Activated CD8-positive, alpha-beta memory T cell treated with anti-CD3 and anti-CD28 coated beads, Interleukin-2, amount 50 U/mL, for 1 hour (primary cell): ENCODE measurements around the gene MKX.

ENCODE experiments used
- DNase-seq: peaks from one replicate; pipeline ENCODE4 v3.0.0-alpha.2; 2020; ENCODE audit errors: extremely low read depth

The MKX gene, protein sequence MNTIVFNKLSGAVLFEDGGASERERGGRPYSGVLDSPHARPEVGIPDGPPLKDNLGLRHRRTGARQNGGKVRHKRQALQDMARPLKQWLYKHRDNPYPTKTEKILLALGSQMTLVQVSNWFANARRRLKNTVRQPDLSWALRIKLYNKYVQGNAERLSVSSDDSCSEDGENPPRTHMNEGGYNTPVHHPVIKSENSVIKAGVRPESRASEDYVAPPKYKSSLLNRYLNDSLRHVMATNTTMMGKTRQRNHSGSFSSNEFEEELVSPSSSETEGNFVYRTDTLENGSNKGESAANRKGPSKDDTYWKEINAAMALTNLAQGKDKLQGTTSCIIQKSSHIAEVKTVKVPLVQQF

DNA sequence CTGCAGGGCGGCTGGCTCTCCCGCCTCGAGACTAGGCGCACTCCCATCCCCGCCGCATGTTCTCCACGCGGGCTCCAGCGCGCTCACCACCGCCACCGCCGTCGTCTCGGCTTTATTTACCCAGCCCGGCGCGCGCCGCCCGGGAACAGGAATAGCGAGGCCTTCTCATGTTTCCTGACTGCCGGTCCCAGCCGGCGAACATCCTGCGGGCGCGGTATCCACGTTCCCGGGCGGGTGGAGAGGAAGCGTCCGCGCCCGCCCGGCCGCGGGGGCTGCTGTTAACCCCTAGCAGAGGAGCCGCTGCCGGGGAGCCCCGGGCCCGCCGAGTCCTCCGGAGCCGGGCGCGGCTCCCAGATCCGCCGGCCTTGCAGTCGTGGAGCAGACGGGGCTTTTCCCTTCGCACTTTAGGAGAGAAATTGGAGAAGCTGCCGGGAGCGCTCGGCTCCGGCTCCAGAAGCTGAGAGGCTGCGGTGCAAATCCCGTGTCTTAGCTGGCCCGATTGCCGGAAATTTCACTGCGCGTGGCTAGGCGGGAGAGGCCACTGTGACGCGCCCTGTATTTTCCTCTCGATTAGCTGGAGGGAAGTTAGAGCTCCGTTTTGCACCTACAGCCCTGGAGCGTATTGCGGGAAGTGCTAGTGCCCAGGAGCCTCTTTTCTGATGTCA is at the start of gene MKX:
TSS of gene MKX (minus strand) at position 88 of the 665 bp plus-strand sequence. CDS start 2,404 bp downstream, outside the sequence.
- DNase-seq, result no peak

DNA sequence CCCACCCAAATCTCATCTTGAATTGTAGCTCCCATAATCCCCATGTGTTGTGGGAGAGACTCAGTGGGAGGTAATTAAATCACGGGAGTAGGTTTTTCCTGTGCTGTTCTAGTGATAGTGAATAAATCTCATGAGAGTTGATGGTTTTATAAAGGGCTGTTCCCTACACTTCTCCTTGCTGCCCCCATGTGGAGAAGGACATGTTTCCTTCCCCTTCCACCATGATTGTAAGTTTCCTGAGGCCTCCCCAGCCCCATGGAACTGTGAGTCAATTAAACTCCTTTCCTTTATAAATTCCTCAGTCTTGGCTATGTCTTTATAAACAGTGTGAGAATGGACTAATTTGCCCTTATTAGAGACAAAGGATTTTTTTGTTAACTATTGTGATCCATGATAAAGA is 48.5 kb upstream of the MKX start:
- no peak for DNase-seq

DNA sequence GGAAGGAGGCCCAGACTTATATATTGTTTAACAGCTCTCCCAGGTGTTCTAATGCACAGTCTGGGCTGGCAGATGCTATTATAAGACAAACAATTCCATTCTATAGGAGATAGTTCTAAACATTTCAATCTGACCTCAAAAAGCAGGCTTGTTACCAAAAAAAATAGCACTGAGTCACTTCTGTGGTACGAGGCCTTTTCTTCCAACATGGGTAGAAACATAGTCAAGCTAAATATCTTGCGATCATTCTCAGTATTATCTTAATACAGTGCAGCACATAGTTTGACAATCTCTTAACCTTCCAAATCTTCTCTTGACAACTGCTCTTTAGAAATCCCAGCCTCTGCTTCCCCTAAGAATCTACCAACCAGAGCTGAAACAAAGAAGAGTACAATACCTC is 46.6 kb upstream of the MKX start:
- no peak for DNase-seq

DNA sequence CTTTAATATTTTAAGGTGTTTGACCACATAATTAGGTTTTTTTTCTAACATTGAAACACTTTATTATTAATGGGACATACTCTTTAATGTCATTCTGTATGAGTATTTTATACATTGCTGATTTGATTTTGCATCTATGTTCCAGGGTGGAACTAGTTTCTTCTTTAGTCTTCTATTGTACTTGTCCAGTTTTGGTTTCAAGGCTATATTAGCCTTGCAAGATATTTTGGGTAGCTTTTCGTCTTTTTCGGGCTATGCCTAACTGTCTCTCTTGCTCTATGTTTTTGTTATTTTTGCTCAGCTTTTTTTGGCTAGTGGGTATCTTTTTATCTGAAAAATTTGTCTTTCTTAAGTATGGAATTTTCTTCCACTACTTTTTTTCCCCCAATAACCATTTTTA is 38.7 kb upstream of the MKX start:
- DNase-seq, result no peak

DNA sequence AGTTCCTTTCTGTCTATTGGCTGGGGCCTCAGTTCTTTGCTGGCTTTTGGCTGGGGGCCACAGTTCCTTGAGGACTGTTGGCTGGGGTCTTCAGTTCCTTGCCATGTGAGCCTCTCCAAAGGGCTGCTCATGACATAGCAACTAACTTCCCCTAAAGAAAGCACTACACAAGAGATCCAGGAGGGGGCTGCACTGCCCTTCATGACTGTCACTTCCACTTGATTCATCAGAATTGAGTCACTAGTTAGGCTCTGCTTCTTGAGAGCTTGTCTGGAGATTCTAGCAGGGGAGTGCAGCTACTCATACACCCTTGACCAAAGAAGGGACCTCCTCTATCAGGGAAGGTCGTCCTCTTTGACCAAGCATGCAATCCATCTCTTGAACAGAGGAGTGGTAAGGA is 38.0 kb upstream of the MKX start:
- DNase-seq, result no peak

DNA sequence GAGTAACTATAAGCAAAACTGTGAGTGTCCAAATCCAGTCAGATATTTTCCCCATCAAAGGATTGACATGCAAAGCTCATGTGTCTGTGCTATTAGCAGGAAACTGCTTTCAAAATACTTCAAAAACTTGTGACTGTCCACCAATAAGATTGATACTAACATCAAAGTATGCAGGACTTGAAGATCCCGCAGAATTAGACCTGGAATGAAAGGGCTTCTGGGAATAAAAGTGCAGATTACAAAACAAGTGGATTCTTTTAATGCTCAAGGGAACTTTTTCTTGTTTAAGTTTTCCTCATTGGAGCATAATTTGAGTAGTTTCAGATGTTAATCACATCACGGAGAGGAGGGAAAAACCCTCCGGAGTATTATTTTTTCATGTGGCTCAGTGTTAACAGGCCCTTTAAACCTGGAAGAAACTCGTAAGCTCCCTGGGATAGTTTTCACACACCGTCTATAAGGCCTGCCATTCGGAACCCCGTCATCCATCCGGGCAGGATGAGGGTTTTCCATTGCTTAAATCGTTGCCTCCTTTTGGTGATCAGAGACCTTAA is 33.9 kb upstream of the MKX start:
- DNase-seq, result no peak

DNA sequence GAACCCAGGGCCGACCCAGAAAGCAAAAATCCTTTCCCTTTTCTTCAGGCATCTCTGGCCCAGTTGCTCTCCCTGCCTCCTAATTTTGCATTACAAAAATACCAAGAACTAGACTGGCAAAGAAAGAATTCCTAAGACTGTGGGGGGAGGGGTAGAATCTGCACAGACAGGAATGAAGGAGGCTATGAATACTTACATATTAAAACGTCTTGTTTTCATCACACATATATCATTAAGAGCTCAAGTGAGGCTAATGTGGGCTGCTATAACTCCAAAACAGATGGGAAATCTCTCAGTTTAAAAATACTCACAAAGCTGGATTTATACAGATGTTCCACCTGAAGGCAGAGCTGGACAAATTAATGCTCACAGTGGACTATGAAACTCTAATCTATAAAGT is 29.2 kb upstream of the MKX start:
- no peak for DNase-seq

DNA sequence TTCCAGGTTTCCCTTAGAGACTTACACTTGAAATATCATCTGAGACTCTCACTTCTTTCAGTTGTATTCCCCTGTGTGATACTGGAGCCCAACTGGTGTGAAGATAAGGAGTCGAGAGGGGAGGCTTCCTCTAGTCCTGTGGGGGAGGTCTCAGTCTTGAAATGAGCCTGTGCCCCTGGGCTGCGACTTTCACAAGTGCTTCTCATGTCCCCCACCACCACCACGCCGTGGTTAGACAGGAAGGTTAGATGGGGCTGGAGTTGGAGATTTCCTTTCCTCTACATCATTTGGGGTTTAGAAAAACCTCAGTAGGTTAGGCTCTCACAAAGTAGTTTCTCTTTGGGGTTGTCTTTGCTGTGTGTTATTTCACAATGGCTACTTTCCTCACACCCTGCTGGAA is 25.6 kb upstream of the MKX start:
- DNase-seq, result no peak

DNA sequence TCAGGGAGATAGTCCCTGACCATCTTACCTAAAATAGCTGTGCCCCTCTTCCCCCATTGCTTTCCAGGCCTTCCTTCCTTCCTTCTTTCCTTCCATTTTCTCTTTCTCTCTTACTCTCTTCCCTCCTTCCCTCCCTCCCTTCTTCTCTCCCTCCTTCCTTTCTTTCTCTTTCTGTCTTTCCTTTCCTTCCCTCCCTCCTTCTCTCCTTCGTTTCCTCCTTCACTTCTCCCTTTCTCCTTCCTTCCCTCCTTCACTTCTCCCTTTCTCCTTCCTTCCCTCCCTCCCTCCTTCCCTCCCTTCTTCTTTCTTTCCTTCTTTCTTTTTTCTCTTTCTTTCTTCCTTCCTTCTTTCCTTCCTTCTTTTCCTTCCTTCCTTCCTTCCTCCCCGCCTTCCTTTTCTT is 24.6 kb upstream of the MKX start:
- no peak for DNase-seq

DNA sequence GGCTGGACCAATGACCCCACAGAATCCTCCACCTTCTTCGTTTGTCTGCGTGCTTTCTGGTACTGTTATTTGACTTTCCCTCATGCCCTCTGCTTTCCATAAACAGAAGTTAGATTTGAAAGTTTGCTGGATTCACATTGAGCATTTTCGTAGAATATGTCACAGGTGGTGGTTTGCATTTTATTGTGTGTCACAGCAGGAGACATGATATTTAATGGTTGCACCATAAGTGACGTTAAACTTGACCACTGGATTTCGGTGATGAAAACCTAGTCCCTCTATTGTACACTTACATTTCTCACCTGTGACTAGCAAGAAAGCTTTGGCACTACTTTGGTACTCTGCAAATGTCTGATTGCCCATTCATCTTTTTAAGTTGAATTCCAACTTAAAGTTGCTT is 15.2 kb upstream of the MKX start:
- DNase-seq, result no peak

DNA sequence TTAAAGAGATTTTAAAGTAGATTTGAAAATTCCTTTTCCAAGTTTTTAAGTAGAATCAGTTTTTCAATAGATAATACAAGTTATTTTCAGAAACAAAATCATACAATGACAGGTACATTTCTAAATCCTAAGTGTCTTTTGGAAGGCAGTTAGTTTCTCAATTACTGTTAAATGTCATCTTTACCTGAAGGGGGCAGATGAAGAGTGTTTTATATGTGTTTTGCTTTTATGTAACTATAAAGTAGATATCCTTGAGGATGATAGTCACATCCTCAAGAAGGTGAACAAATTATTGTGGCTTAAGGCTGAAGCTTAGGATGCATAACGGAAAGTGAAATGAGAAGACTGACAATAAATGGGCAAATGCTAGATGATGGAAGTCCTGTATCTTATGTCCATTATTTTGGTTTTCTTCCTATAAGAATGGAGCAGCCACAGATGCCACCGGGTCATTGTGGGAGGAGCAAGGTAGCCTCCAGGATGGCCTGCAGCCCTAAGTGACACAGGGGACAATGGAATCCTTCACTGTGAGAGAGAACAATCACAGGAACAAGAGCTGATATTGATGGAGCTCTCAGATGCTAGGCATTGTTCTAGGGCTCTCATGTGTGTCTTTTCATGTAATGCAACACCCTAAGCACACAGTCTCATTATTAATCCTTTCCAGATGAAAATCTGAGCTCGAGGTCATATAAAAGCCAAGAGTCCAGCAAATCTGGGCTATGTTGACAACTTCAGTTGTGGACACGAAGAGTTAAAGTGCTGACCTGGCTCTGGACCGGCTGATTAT is 14.1 kb upstream of the MKX start:
- no peak for DNase-seq

DNA sequence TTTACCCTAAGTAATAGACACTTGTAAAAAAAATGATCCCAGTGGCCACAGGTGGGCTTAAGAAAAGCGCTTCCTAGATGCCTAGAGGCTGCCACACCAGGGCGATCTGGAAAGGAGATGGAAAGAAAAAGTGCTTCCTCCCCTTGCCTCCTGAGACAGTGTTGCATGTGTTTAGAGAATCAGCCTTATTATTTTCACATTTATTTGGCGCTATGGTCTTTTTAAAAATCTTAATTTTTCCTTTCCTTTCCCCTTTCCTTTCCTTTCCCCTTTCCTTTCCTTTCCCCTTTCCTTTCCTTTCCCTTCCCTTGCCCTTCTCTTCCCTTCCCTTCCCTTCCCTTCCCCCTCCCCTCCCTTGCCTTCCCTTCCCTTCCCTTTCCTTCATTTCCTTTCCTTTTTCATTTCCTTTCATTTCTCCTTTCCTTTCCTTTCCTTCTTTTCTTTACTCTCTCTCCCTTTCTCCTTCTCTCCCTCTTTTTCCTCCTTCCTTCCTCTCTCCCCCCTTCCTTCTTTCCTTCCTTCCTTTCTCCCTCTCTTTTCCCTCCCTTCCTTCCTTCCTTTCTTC is 7.1 kb upstream of the MKX start:
- no peak for DNase-seq

DNA sequence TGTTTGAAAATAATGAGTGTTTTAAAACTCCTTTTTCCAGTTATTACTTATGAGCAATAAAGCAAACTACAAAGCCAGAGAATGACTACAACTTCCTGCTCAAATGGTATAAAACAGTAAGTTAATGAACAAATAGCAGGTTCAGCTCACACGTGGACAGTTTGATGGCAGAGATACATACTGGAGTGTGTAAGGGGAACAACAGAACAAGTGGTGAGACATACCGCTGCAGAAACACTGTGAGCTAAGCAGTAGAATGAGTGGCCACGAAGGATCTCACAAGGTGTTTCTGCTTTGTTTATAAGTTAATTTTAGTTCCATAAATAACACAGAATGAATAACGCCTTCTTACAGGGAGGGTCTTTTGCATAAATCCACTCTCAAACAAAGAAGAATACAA is 3.0 kb upstream of the MKX start:
- DNase-seq, result no peak

DNA sequence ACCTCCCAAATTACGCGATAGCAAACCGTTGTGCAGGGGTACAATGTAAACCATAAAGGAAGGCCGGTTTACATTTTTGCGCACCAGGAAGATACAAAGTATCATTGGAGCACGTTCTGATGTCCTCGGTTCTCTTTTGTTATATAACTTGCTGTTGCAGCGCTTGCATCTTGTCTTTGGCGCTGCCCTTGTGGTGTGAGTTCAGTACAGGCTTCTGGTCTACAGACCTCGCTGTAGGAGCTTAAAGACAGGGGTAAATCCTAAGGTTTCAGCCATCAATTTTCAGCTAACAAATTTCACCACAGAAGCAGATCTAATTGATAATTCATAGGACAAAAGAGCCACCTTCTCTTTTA is 1.5 kb upstream of the MKX start:
- DNase-seq, result no peak

DNA sequence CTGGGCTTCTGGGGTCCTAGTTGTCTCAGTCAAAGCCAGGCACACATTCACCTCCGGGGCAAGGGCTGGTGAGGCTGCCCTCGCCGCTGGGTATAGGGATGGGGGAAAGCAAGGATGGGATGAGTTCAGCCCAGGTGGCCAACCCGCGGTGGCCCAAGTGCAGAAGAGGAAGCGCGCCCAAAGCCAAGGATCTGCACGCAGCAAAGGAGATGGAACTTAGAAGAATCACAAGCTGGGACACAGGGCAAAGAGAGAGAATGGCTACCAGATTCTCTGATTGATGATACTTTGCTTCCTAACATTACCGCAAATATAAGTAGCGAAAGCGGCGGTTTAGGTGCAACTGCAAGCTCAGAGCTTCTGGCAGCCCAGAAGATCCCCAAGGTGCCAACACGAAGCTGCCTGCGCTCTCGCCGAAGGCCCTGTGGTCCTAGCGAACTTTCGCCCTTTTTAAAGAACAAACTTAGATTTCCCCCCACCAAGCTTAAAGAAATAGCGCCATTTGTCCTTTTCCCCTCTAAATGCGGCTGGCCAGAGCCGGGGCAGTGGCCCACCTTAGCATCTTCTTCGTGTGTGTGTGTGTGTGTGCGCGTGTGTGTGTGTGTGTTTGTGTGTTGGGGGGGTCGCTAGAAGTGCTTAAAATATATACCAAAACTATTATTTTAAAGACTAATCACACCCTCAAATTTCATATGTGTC is 927 bp upstream of the MKX start:
- DNase-seq, result no peak

DNA sequence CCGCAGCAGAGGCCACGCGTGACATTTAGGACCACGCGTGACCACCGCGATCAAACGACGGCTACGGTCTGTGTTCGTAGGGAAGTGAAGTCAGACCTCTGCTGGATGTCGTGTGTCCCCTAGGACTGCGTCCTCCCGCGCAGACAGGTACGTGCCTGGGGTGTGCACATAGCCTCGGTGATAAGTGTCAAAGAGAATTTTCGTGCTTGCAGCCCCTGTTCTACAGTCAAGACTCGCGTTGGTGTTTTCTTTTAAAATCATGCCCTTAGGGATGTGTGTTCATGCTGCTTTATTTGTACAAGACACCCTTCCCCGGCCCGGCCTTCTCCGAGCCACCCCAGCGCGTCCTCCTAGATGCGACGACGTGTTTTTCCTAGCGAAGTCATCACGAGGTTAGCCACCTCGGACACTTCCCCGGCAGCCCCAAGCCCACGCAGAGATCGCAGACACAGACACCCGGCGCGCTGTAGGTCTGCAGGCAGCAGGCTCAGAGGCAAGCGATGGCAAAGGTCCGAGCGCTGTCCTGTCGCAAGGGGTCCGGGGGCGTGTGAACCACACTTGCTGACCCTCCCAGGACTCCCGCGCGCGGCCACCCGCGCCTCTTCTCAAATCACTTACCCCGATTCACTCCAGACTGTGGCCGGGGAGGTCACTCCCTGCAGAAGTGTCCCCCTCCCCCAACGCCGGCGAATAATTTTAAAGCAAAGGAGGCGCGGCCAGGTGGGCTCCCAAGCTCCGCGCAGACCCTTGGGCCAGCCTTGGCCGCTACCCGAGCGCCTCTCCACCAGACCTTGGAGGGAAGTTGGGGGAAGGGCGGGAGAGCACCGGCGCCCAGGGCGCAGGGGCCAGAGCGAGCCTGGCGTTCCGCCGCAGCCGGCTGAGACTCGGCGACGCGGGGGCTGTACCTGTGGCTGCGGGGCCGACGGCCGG is 552 bp downstream of the MKX start:
- no peak for DNase-seq

DNA sequence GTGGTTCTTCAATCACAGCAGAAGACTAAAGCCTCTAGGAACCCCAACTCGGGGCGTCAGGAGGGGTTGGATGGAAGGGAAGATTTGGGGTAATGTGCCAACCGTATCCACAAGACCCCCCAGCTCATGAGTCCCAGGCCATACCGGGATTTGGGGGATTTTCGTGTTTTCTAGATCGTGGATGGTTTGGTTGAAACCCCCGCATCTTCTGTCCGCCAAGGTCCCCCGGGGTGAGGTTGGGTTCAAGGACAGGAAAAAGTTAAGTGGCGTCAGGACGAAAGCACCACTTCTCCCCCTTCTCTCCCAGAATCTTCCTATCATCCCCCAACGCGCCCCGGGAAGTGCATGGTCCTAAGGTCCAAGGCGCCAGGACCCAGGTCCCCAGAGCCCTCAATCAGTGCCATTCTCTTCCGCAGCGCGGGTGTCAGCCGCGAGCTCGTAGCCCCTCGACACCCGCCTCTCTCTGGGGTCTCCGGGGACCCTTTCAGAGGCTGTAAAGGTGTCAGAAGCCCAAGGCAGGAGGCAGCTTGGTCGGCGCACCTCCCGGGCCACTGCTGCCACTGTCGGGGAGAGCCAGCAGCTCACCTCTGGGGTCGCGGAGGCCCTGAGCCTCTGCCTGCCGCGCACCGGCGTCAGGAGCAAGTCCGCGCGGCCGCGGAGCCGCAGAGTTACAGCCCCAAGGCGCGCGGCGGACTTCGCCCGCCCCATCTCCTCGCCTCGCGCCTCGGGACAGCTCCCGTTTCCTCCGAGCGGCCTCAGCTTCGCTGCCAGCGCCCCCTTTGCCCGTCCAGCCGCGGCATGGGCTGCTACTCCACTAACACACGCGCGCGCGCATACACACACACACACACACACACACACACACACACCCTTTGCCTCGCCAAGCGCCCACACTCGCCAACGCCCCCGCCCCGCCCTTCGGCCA is 1.5 kb downstream of the MKX start:
- DNase-seq, result no peak

DNA sequence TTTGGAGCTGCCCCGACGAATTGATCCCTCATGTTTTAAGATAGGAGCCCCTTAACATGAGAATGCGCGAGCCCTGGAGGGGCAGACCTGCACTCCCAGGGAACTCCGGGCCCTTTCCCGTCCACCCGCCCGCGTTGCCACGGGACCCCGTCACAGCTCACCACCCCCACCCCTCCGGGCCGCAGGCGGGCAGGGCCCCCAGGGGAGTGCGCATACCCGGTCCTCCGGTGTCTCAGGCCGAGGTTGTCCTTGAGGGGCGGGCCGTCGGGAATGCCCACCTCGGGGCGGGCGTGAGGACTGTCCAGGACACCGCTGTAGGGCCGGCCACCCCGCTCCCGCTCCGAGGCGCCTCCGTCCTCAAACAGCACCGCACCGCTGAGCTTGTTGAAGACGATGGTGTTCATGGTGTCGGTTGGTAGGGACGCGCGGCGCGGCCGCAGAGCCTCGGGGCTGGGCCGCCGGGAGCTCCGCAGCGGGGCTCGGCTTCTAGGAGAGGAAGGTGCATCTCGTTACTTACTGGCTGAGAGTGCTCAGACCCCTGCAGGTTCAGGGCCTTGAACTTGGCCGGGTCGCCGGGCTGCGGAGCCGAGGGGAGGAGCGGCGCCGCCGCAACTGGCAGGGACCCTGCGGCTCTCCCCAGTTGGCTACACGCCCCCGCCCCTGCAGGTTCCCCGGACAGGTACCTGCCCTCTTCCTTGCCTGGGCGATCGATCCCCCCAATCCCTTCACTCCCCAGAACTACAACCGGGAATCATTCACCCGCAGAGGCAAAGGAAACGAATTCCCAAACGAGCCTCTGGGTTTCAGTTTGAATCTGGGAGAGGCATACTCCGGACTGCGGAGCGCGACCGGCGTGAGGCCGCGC is 2.4 kb downstream of the MKX start:
- DNase-seq, result no peak
